GM12878 (cell line): ENCODE results near the gene PHF1. TPM values are rescaled to one million over a fixed set of nuclear protein-coding genes. Genes with fewer than 3 reads are reported as not detected.
A peak's percentile ranks its signal among the peaks of the same experiment; 100 is the strongest.

Experiments used
- ASH2L ChIP-seq: fragments of 300-600, 200-600 bp; sonication (generic); IDR thresholded peaks from 2 replicates; pipeline ENCODE4 v1.6.1; 2017; ENCODE audit warnings: low read depth, mild to moderate bottlenecking, borderline replicate concordance
- BCL3 ChIP-seq: IDR thresholded peaks from 2 replicates; pipeline ENCODE4 v1.6.1; 2011; ENCODE audit warnings: borderline replicate concordance, low read depth, mild to moderate bottlenecking, moderate library complexity, low read length; ENCODE audit not compliant: insufficient read depth, poor library complexity, severe bottlenecking
- BHLHE40 ChIP-seq, 2 experiments: fragments of 450-650 bp in 1 of 2; IDR thresholded peaks; 2 replicates each; pipeline ENCODE4 v1.6.1; 2011 to 2017; ENCODE audit warnings: low read depth in 2 of 2, borderline replicate concordance in 1 of 2, improper control_type of control experiment in 1 of 2, low read length in 1 of 2, mild to moderate bottlenecking in 1 of 2
- BMI1 ChIP-seq: fragments of 450-650 bp; IDR thresholded peaks from 2 replicates; pipeline ENCODE4 v1.6.1; 2016; ENCODE audit warnings: mild to moderate bottlenecking, moderate library complexity, borderline replicate concordance
- BRCA1 ChIP-seq: IDR thresholded peaks from 2 replicates; pipeline ENCODE4 v1.6.1; 2011; ENCODE audit warnings: low read depth, low read length, improper control_type of control experiment
- CBFB ChIP-seq: IDR thresholded peaks from 2 replicates; pipeline ENCODE4 v1.6.1; 2016; ENCODE audit warnings: antibody characterized with exemption, low read depth
- CBX3 ChIP-seq: fragments of 200-600 bp; sonication (generic); IDR thresholded peaks from 2 replicates; pipeline ENCODE4 v1.6.1; 2016; ENCODE audit warnings: low read depth, borderline replicate concordance
- CHD4 ChIP-seq: fragments of 200-600 bp; sonication (generic); IDR thresholded peaks from 2 replicates; pipeline ENCODE4 v1.6.1; 2016; ENCODE audit warnings: mild to moderate bottlenecking
- E4F1 ChIP-seq: fragments of 450-650 bp; IDR thresholded peaks from 2 replicates; pipeline ENCODE4 v1.6.1; 2018; ENCODE audit warnings: borderline replicate concordance, mild to moderate bottlenecking; ENCODE audit not compliant: partially characterized antibody
- NBN ChIP-seq: fragments of 450-650 bp; IDR thresholded peaks from 2 replicates; pipeline ENCODE4 v1.6.1; 2016
- NKRF ChIP-seq: fragments of 450-650 bp; conservative IDR thresholded peaks from 2 replicates; pipeline ENCODE4 v1.6.1; 2017; ENCODE audit warnings: mild to moderate bottlenecking, moderate library complexity
- NR2C1 ChIP-seq: fragments of 450-650 bp; IDR thresholded peaks from 2 replicates; pipeline ENCODE4 v1.6.1; 2017; ENCODE audit warnings: antibody characterized with exemption, mild to moderate bottlenecking, moderate library complexity
- RB1 ChIP-seq: fragments of 450-650 bp; formaldehyde crosslinking; IDR thresholded peaks from 2 replicates; pipeline ENCODE4 v1.6.1; 2017; ENCODE audit warnings: mild to moderate bottlenecking, borderline replicate concordance
- RUNX3 ChIP-seq: IDR thresholded peaks from 2 replicates; pipeline ENCODE4 v1.6.1; 2012; ENCODE audit warnings: low read length, inconsistent platforms
- SRF ChIP-seq, 2 experiments: IDR thresholded peaks; 2 replicates each; pipeline ENCODE4 v1.6.1; 2011; ENCODE audit warnings: low read depth in 2 of 2, low read length in 2 of 2, mild to moderate bottlenecking in 1 of 2, moderate library complexity in 1 of 2
- STAT1 ChIP-seq: fragments of 450-650 bp; conservative IDR thresholded peaks from 2 replicates; pipeline ENCODE4 v1.6.1; 2014; ENCODE audit warnings: antibody characterized with exemption, mild to moderate bottlenecking
- TCF3 ChIP-seq: IDR thresholded peaks from 2 replicates; pipeline ENCODE4 v1.6.1; 2012; ENCODE audit warnings: low read depth, mild to moderate bottlenecking, low read length, borderline replicate concordance; ENCODE audit not compliant: insufficient read depth
- ZNF207 ChIP-seq: fragments of 450-650 bp; IDR thresholded peaks from 2 replicates; pipeline ENCODE4 v1.6.1; 2014; ENCODE audit warnings: antibody characterized with exemption, mild to moderate bottlenecking, borderline replicate concordance
- ZNF592 ChIP-seq: fragments of 450-650 bp; IDR thresholded peaks from 2 replicates; pipeline ENCODE4 v1.6.1; 2017; ENCODE audit warnings: mild to moderate bottlenecking, moderate library complexity
- polyA plus RNA-seq, 11 experiments: library from polyadenylated mRNA; depleted of rRNA in 4 of 11; unstranded in 6 of 11; stranded (reverse) in 5 of 11; fragments of >200 nt; fragmentation: Nextera tagmentation in 4 of 11; fragmentation: Illumina TruSeq in 1 of 11; extraction: Ambion mirVana in 4 of 11; extraction: Trizol in 1 of 11; gene quantifications; 1 replicate in 1 of 11; 2 replicates in 10 of 11; pipeline versions ENCODE4 v1.2.1 to v1.2.3, GENCODE V29; 2011 to 2016; ENCODE audit warnings: inconsistent platforms in 2 of 11, missing spikeins in 2 of 11, low read depth in 1 of 11
- total RNA-seq, 4 experiments: library from RNA; depleted of rRNA in 3 of 4; stranded (reverse); fragments of >200 nt in 3 of 4; fragmentation: Illumina TruSeq in 1 of 4; extraction: Trizol in 1 of 4; gene quantifications; 2 replicates each; pipeline versions ENCODE4 v1.2.1 to v1.2.3, GENCODE V29; 2013 to 2021

PHF1 gene
- total and polyA plus RNA-seq, 10 of the 15 experiments (the other 5 are each of a cell fraction or from before 2014, with no cell fraction given) = 1.3 to 17.8 (median 6.2) TPM

GRCh38 chr6:33454009-33454946 lies 43.5 kb downstream of the PHF1 start, which contains the start of gene ZBTB9 (continued):
- peak; percentile 48 for TF ChIP-seq BCL3
- TF ChIP-seq CBX3 = no peak
- TF ChIP-seq ZNF592 = no peak
- no peak for TF ChIP-seq CHD4
- TF ChIP-seq RB1 = peak; percentile 36; the same call in 1 of the 2 replicates
- TF ChIP-seq SRF (IDR thresholded peaks at IDR 0.05; ENCODE audit: low read depth in 2 of 2, low read length in 2 of 2) = peak; percentile 30 to 39; a peak in 1 of 4 replicates
- no peak for TF ChIP-seq BMI1
- peak; percentile 95 for TF ChIP-seq NKRF
- peak; percentile 52 for TF ChIP-seq E4F1
- no peak for TF ChIP-seq NR2C1
- no peak for TF ChIP-seq BRCA1
- peak in 1 of 2 experiments; percentile 58; a peak in 2 of 4 replicates for TF ChIP-seq BHLHE40 (IDR thresholded peaks at IDR 0.05; ENCODE audit: borderline replicate concordance in 1 of 2, low read depth in 2 of 2, low read length in 1 of 2)
- TF ChIP-seq RUNX3 = peak; percentile 25; the same call in 1 of the 2 replicates
- TF ChIP-seq NBN = 0 out of 2 replicates have a peak, but pooled peaks have one; percentile 20
- no peak for TF ChIP-seq STAT1
- no peak for TF ChIP-seq TCF3
- no peak for TF ChIP-seq ZNF207
- no peak for TF ChIP-seq CBFB
- no peak for TF ChIP-seq ASH2L
